Breast epithelium (tissue), 4 donors: ENCODE results near the gene ARHGAP9. TPM values are rescaled to one million over a fixed set of nuclear protein-coding genes. Genes with fewer than 3 reads are reported as not detected.
"Not testable (repeated sequence)": the region's sequence is repeated elsewhere in the genome, so short reads cannot be mapped to it uniquely, and the experiment has no call there.

ENCODE experiments used
- DNase-seq, 2 donors: peaks; one replicate each; pipeline ENCODE4 v3.0.0-alpha.2; 2019; ENCODE audit warnings: low spot score in 2 of 2
- H3K27ac ChIP-seq, 2 donors: fragments of 200-600 bp; sonication (generic) in 1 of 2; one replicate each; pipeline ENCODE4 v1.5.1; 2016 to 2019; ENCODE audit warnings: mild to moderate bottlenecking in 1 of 2
- H3K27me3 ChIP-seq, 2 donors: fragments of 200-600 bp; sonication (generic) in 1 of 2; one replicate each; pipeline versions ENCODE4 v1.5.1 to v1.6.0; 2017 to 2019; ENCODE audit warnings: control low read depth in 1 of 2, mild to moderate bottlenecking in 1 of 2
- H3K36me3 ChIP-seq: fragments of 200-600 bp; one replicate; pipeline ENCODE4 v1.5.1; 2019
- H3K4me1 ChIP-seq, 2 donors: fragments of 200-600 bp; sonication (generic); one replicate each; pipeline ENCODE4 v1.5.1; 2016 to 2019; ENCODE audit warnings: control low read depth in 1 of 2
- H3K4me3 ChIP-seq, 3 donors: fragments of 200-600 bp; sonication (generic); 1 replicate in 2 of 3; 2 replicates in 1 of 3; pipeline ENCODE4 v1.5.1; 2016 to 2019; ENCODE audit warnings: mild to moderate bottlenecking in 3 of 3, moderate library complexity in 2 of 3
- H3K9me3 ChIP-seq, 2 donors: fragments of 200-600 bp; sonication (generic) in 1 of 2; one replicate each; pipeline ENCODE4 v1.5.1; 2016 to 2019; ENCODE audit warnings: control low read depth in 1 of 2
- CTCF ChIP-seq, 3 donors: fragments of 450-650 bp; IDR thresholded peaks; one replicate each; pipeline ENCODE4 v1.5.1; 2016 to 2017; ENCODE audit warnings: antibody characterized with exemption in 3 of 3, mild to moderate bottlenecking in 3 of 3, moderate library complexity in 3 of 3
- POLR2A ChIP-seq: fragments of 450-650 bp; IDR thresholded peaks from one replicate; pipeline ENCODE4 v1.6.1; 2016; ENCODE audit warnings: antibody characterized with exemption, mild to moderate bottlenecking, moderate library complexity
- POLR2AphosphoS5 ChIP-seq, 3 donors: sonication (generic); formaldehyde crosslinking; IDR thresholded peaks; one replicate each; pipeline ENCODE4 v1.6.1; 2017; ENCODE audit warnings: antibody characterized with exemption in 3 of 3
- intact Hi-C: fragments of 100-400 bp; cut with DNase I; formaldehyde crosslinking; loops from one replicate; pipeline ENCODE4 v1.15.1; 2023; ENCODE audit warnings: low total_unique reads
- total RNA-seq, 3 donors: library from RNA; depleted of rRNA; stranded (reverse); fragments of >200 nt; gene quantifications; one replicate each; pipeline ENCODE4 v1.1.0, GENCODE V29; 2016

Gene ARHGAP9
- total RNA-seq, 3 donors from 2014 or later = 10.8 to 16.6 (median 11.1) TPM

DNA sequence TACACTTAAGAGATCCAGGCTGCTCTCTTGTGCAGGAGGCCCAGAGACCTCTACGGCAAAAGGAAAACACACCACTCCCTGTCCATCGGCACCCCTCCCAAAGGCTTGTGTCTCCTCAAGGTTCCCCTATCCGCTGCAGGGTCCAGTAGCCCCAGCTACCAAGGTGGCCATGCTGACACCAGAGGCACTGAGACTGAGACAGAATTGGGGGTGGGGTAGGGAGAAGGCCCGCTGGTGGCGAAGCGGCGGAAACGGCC lies 40.1 kb upstream of the ARHGAP9 start:
- intact Hi-C loops = loop anchor here (5.0 kb wide), 1 partner anchor 432 kb away; the partner anchor contains the start of gene NAB2
- Histone ChIP-seq H3K4me3 (peak overlapping the region; percentile 84 to 97 (median 93)), H3K4me1 (peaks cover 13 to 38% of the 10 kb centered on the region in 2 donors), H3K9me3 (no peaks in the 10 kb centered on the region), H3K27ac (peak overlapping the region; percentile 99 to 100), H3K36me3 (peaks cover 6% of the 10 kb centered on the region), H3K27me3 (no peaks in the 10 kb centered on the region)
- TF ChIP-seq POLR2AphosphoS5 (IDR thresholded peaks at IDR 0.05) (no peak), CTCF (IDR thresholded peaks at IDR 0.05) (no peak), POLR2A (no peak)
- peak in 1 of 2 donors; percentile 43 for DNase-seq

- Histone ChIP-seq H3K27me3 (no peaks in the 10 kb centered on the region), H3K9me3 (no peaks in the 10 kb centered on the region), H3K4me1 (peaks cover 13 to 32% of the 10 kb centered on the region in 2 donors), H3K27ac (peak overlapping the region; percentile 99 to 100), H3K4me3 (peak overlapping the region; percentile 84 to 97 (median 93)), H3K36me3 (peaks cover 6% of the 10 kb centered on the region)
- peak in 1 of 2 donors; percentile 36 for DNase-seq
- intact Hi-C loops = no loop called here
- TF ChIP-seq POLR2AphosphoS5 (IDR thresholded peaks at IDR 0.05) = no peak
- no peak for TF ChIP-seq CTCF (IDR thresholded peaks at IDR 0.05)
- no peak for TF ChIP-seq POLR2A
These were observed 39.5 kb upstream of the ARHGAP9 start for GRCh38 chr12:57518920-57519795.

DNA sequence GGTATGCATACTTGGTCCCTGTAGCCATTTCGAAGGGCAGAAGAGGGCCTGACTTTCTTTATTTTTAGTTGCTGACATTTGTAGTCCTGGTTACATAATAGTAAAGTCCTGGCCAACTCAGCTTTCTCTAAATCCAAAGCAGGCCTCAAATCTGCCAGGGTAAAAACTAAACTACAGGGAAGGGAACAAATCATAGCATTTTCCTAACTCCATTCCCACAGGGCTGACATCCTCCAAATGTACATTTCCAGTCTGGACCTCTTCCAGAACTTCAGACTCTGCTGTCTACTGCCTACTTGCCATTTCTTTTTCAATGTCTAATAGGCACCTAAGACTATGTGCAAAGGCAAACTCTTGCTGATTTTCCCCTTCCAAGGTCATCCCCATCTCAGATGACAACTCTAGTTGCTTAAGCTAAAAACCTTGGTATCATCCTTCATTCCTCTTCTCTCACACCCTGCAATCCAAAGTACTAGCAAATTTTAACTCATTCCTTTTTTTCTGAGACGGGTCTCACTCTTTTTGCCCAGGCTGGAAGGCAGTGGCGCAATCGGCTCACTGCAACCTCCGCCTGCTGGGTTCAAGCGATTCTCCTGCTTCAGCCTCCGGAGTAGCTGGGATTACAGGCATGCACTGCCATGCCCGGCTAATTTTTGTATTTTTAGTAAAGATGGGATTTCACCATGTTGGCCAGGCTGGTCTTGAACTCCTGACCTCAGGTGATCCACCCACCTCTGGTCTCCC lies 38.7 kb upstream of the ARHGAP9 start:
- no peaks in the 10 kb centered on the region for H3K27me3 ChIP-seq
- peaks cover 6% of the 10 kb centered on the region for H3K36me3 ChIP-seq
- DNase-seq = no peak
- intact Hi-C loops = no loop called here
- peak overlapping the region; percentile 84 to 97 (median 93) for H3K4me3 ChIP-seq
- peaks cover 13 to 24% of the 10 kb centered on the region in 2 donors for H3K4me1 ChIP-seq
- no peaks in the 10 kb centered on the region for H3K9me3 ChIP-seq
- peak overlapping the region; percentile 99 to 100 for H3K27ac ChIP-seq
- TF ChIP-seq POLR2AphosphoS5 (IDR thresholded peaks at IDR 0.05) = no peak
- TF ChIP-seq CTCF (IDR thresholded peaks at IDR 0.05) = no peak
- no peak for TF ChIP-seq POLR2A

- H3K9me3 ChIP-seq, H3K36me3 ChIP-seq, DNase-seq, H3K27me3 ChIP-seq, intact Hi-C loops: not testable (repeated sequence)
- Histone ChIP-seq H3K27ac (peak overlapping the region; percentile 99 to 100), H3K4me3 (peak overlapping the region; percentile 84 to 97 (median 93)), H3K4me1 (peaks cover 13 to 24% of the 10 kb centered on the region in 2 donors)
These were observed 38.1 kb upstream of the ARHGAP9 start for GRCh38 chr12:57517718-57518117.

- intact Hi-C loops = no loop called here
- peak overlapping the region; percentile 8 to 100 for H3K27ac ChIP-seq
- no peak for TF ChIP-seq CTCF (IDR thresholded peaks at IDR 0.05)
- no peak for TF ChIP-seq POLR2A
These were observed 37.5 kb upstream of the ARHGAP9 start for GRCh38 chr12:57517187-57517586.

More at GRCh38 chr12:57517187-57517586, 37.5 kb upstream of the ARHGAP9 start:
- H3K4me1 ChIP-seq = peaks cover 13 to 23% of the 10 kb centered on the region in 2 donors
- no peaks in the 10 kb centered on the region for H3K9me3 ChIP-seq
- no peaks in the 10 kb centered on the region for H3K27me3 ChIP-seq
- no peak overlapping the region for H3K4me3 ChIP-seq
- no peak for DNase-seq
- H3K36me3 ChIP-seq = peaks cover 6% of the 10 kb centered on the region
